Liver (tissue), 9 donors: ENCODE data around the gene EVA1C. TPM values are rescaled to one million over a fixed set of nuclear protein-coding genes. Genes with fewer than 3 reads are reported as not detected.
A peak's percentile ranks its signal among the peaks of the same experiment; 100 is the strongest.

Source experiments
- DNase-seq: peaks from one replicate; pipeline ENCODE4 v3.0.0-alpha.2; 2017; ENCODE audit warnings: low spot score
- H3K27ac ChIP-seq, 2 donors: one replicate each; pipeline ENCODE4 v1.7.0; 2013; ENCODE audit warnings: inconsistent platforms in 2 of 2, low read length in 2 of 2, control low read depth in 1 of 2, low read depth in 1 of 2, mild to moderate bottlenecking in 1 of 2
- H3K27me3 ChIP-seq, 4 donors: one replicate each; pipeline versions ENCODE4 v1.6.1 to v1.7.0; 2013; ENCODE audit warnings: low read length in 3 of 4, inconsistent platforms in 1 of 4, mild to moderate bottlenecking in 1 of 4, moderate library complexity in 1 of 4; ENCODE audit not compliant: control insufficient read depth in 4 of 4, insufficient read depth in 4 of 4
- H3K36me3 ChIP-seq, 4 donors: one replicate each; pipeline versions ENCODE4 v1.6.1 to v1.7.0; 2013; ENCODE audit warnings: low read length in 3 of 4, mild to moderate bottlenecking in 3 of 4, low read depth in 1 of 4, moderate library complexity in 1 of 4; ENCODE audit not compliant: control insufficient read depth in 4 of 4, insufficient read depth in 3 of 4
- H3K4me1 ChIP-seq, 4 donors: one replicate each; pipeline versions ENCODE4 v1.6.1 to v1.7.0; 2013; ENCODE audit warnings: low read length in 3 of 4, mild to moderate bottlenecking in 3 of 4, moderate library complexity in 1 of 4; ENCODE audit not compliant: control insufficient read depth in 4 of 4, insufficient read depth in 4 of 4
- H3K4me3 ChIP-seq, 3 donors: one replicate each; pipeline versions ENCODE4 v1.6.1 to v1.7.0; 2013; ENCODE audit warnings: low read length in 3 of 3, control low read depth in 1 of 3, low read depth in 1 of 3, mild to moderate bottlenecking in 1 of 3
- H3K9ac ChIP-seq, 2 donors: one replicate each; pipeline ENCODE4 v1.7.0; 2013; ENCODE audit warnings: low read length in 2 of 2, mild to moderate bottlenecking in 2 of 2, moderate library complexity in 2 of 2, control low read depth in 1 of 2, low read depth in 1 of 2
- H3K9me3 ChIP-seq, 4 donors: one replicate each; pipeline versions ENCODE4 v1.6.1 to v1.7.0; 2013; ENCODE audit warnings: low read length in 3 of 4; ENCODE audit not compliant: control insufficient read depth in 4 of 4
- ATF3 ChIP-seq: IDR thresholded peaks from 2 replicates; pipeline ENCODE4 v1.6.1; 2016; ENCODE audit warnings: antibody characterized with exemption
- CTCF ChIP-seq: fragments of 150-350 bp; IDR thresholded peaks from 2 replicates; pipeline ENCODE4 v1.5.1; 2017; ENCODE audit warnings: improper control_type of control experiment, low read depth, low read length; ENCODE audit not compliant: missing input control
- EGR1 ChIP-seq, 2 donors: IDR thresholded peaks; 2 replicates each; pipeline ENCODE4 v1.6.1; 2016 to 2018; ENCODE audit warnings: antibody characterized with exemption in 2 of 2, low read depth in 2 of 2
- FOXA1 ChIP-seq: IDR thresholded peaks from 2 replicates; pipeline ENCODE4 v1.6.1; 2016; ENCODE audit warnings: antibody characterized with exemption
- FOXA2 ChIP-seq: IDR thresholded peaks from 2 replicates; pipeline ENCODE4 v1.6.1; 2016; ENCODE audit warnings: antibody characterized with exemption
- GABPA ChIP-seq, 2 donors: IDR thresholded peaks in 1 of 2; conservative IDR thresholded peaks in 1 of 2; 2 replicates each; pipeline ENCODE4 v1.6.1; 2016; ENCODE audit warnings: antibody characterized with exemption in 2 of 2, mild to moderate bottlenecking in 1 of 2, moderate library complexity in 1 of 2
- HNF4G ChIP-seq: IDR thresholded peaks from 2 replicates; pipeline ENCODE4 v1.6.1; 2016; ENCODE audit warnings: antibody characterized with exemption
- JUND ChIP-seq, 2 donors: IDR thresholded peaks; 2 replicates each; pipeline ENCODE4 v1.6.1; 2016; ENCODE audit warnings: antibody characterized with exemption in 2 of 2
- MAX ChIP-seq: IDR thresholded peaks from 2 replicates; pipeline ENCODE4 v1.6.1; 2016; ENCODE audit warnings: antibody characterized with exemption
- NR2F2 ChIP-seq: IDR thresholded peaks from 2 replicates; pipeline ENCODE4 v1.6.1; 2016; ENCODE audit warnings: antibody characterized with exemption
- RAD21 ChIP-seq, 2 donors: IDR thresholded peaks; 2 replicates each; pipeline ENCODE4 v1.6.1; 2016; ENCODE audit warnings: antibody characterized with exemption in 2 of 2, mild to moderate bottlenecking in 2 of 2
- REST ChIP-seq: IDR thresholded peaks from 2 replicates; pipeline ENCODE4 v1.6.1; 2016; ENCODE audit warnings: antibody characterized with exemption, mild to moderate bottlenecking
- RXRA ChIP-seq, 2 donors: IDR thresholded peaks; 2 replicates each; pipeline ENCODE4 v1.6.1; 2017 to 2018; ENCODE audit warnings: antibody characterized with exemption in 2 of 2, mild to moderate bottlenecking in 1 of 2
- SP1 ChIP-seq: IDR thresholded peaks from 2 replicates; pipeline ENCODE4 v1.6.1; 2018; ENCODE audit warnings: antibody characterized with exemption, mild to moderate bottlenecking
- TAF1 ChIP-seq: conservative IDR thresholded peaks from 2 replicates; pipeline ENCODE4 v1.6.1; 2016; ENCODE audit warnings: antibody characterized with exemption, mild to moderate bottlenecking
- ZBTB33 ChIP-seq: IDR thresholded peaks from 2 replicates; pipeline ENCODE4 v1.6.1; 2016; ENCODE audit warnings: antibody characterized with exemption
- WGBS: extraction: QIAGEN DNeasy Blood & Tissue Kit; methylation state at CpG from one replicate; pipeline ENCODE4 v1.1.7; 2013; 5-methylcytosine and 5-hydroxymethylcytosine counted together
- polyA plus RNA-seq, 2 donors: library from polyadenylated mRNA; stranded (reverse) in 1 of 2; unstranded in 1 of 2; fragments of 200-250 nt in 1 of 2; fragments of >200 nt in 1 of 2; fragmentation: Nextera tagmentation in 1 of 2; extraction: Ambion mirVana in 1 of 2; gene quantifications; one replicate each; pipeline versions ENCODE4 v1.2.1 to v1.2.3, GENCODE V29; 2013 to 2015
- total RNA-seq, 2 donors: library from RNA; depleted of rRNA; stranded (reverse); fragments of >200 nt; gene quantifications; one replicate each; pipeline ENCODE4 v1.2.3, GENCODE V29; 2014
- donor health status: healthy.
- donor health status: healthy.
- donor health status: healthy.
- donor health status: healthy.
- donor health status: healthy.

Gene EVA1C
- total and polyA plus RNA-seq, 4 donors = 0.47 to 3.3 (median 2.4) TPM

- 9% methylated on average over 63 of the region's 63 CpGs for WGBS
- Histone ChIP-seq H3K4me1 (peaks cover 4 to 16% (median 8%) of the 10 kb centered on the region in 4 donors), H3K9me3 (no peaks in the 10 kb centered on the region), H3K36me3 (no peaks in the 10 kb centered on the region), H3K27ac (peak overlapping the region; percentile 83 to 90), H3K4me3 (peak overlapping the region; percentile 66 to 77 (median 71)), H3K27me3 (no peaks in the 10 kb centered on the region), H3K9ac (peak overlapping the region; percentile 54 to 86)
- TF ChIP-seq TAF1 (no peak), SP1 (peak; percentile 76), ZBTB33 (no peak), REST (no peak), HNF4G (no peak), ATF3 (no peak), RAD21 (IDR thresholded peaks at IDR 0.05) (no peak), FOXA1 (no peak), EGR1 (IDR thresholded peaks at IDR 0.05; ENCODE audit: low read depth in 2 of 2) (no peak), CTCF (no peak), FOXA2 (no peak), GABPA (IDR thresholded peaks at IDR 0.05 in 1 of 2, conservative IDR thresholded peaks at IDR 0.05 in 1 of 2) (peak in 1 of 2 donors; percentile 40), JUND (IDR thresholded peaks at IDR 0.05) (no peak), NR2F2 (no peak), MAX (no peak), RXRA (IDR thresholded peaks at IDR 0.05) (peak in 1 of 2 donors; percentile 19)
- DNase-seq = peak; percentile 76
Observed at GRCh38 chr21:32411350-32412161, 950 bp upstream of the EVA1C start.
